MCF 10A (cell line): ENCODE results near the gene KIF17. TPM values are rescaled to one million over a fixed set of nuclear protein-coding genes. Genes with fewer than 3 reads are reported as not detected.
"Not testable (repeated sequence)": the region's sequence is repeated elsewhere in the genome, so short reads cannot be mapped to it uniquely, and the experiment has no call there.

Experiments used
- BruUV-seq: library from RNA; stranded (reverse); fragments of 400-500 nt; replicated peaks from 2 replicates; lab custom pipeline; 2021; lab: Mats Ljungman, UMichigan
- CTCF ChIA-PET: fragments of 300-600 bp; sonication (Branson Sonifier 250); formaldehyde crosslinking; extraction: SDS; loops from one replicate; lab custom pipeline; 2021; ENCODE audit warnings: antibody characterized with exemption, inconsistent platforms; lab: Yijun Ruan, JAX
- POLR2A ChIA-PET: fragments of 300-600, 350-650 bp; sonication (Branson Sonifier 250); formaldehyde crosslinking; extraction: SDS; loops from one replicate; lab custom pipeline; 2020; ENCODE audit warnings: antibody characterized with exemption, inconsistent platforms; lab: Yijun Ruan, JAX
- DNase-seq: peaks from one replicate; pipeline ENCODE4 v3.0.0-alpha.2; 2018; ENCODE audit not compliant: unreplicated experiment
- H3K27ac Mint-ChIP-seq: one replicate; pipeline ENCODE4 v1.8.0; 2022; ENCODE audit warnings: mild to moderate bottlenecking, low read depth, mixed read lengths; ENCODE audit not compliant: unreplicated experiment
- H3K27me3 Mint-ChIP-seq: one replicate; pipeline ENCODE4 v1.8.0; 2022; ENCODE audit warnings: mixed read lengths; ENCODE audit not compliant: insufficient read depth, unreplicated experiment
- H3K36me3 Mint-ChIP-seq: one replicate; pipeline ENCODE4 v1.8.0; 2022; ENCODE audit warnings: mild to moderate bottlenecking, moderate library complexity, mixed read lengths; ENCODE audit not compliant: insufficient read depth, unreplicated experiment
- H3K4me1 Mint-ChIP-seq: one replicate; pipeline ENCODE4 v1.8.0; 2022; ENCODE audit warnings: mixed read lengths; ENCODE audit not compliant: insufficient read depth, unreplicated experiment
- H3K4me3 Mint-ChIP-seq: one replicate; pipeline ENCODE4 v1.8.0; 2022; ENCODE audit warnings: mild to moderate bottlenecking, moderate library complexity, mixed read lengths; ENCODE audit not compliant: unreplicated experiment
- H3K9me3 Mint-ChIP-seq: one replicate; pipeline ENCODE4 v1.8.0; 2022; ENCODE audit warnings: mixed read lengths; ENCODE audit not compliant: unreplicated experiment
- intact Hi-C: fragments of 100-400 bp; cut with micrococcal nuclease; formaldehyde crosslinking; loops from 2 replicates; pipeline ENCODE4 v1.14.1; 2022
- total RNA-seq: library from RNA; stranded (reverse); gene quantifications from 2 replicates; pipeline ENCODE4 v1.2.3, GENCODE V29; 2022
- TF ChIP-seq, protein P1 (sequence below): fragments of 200-600 bp; IDR thresholded peaks from one replicate; pipeline ENCODE4 v1.8.0; 2022; ENCODE audit warnings: antibody characterized with exemption, mild to moderate bottlenecking; ENCODE audit not compliant: unreplicated experiment

The KIF17 gene
- total RNA-seq, 1 experiment from 2014 or later: 0.19 TPM

DNA sequence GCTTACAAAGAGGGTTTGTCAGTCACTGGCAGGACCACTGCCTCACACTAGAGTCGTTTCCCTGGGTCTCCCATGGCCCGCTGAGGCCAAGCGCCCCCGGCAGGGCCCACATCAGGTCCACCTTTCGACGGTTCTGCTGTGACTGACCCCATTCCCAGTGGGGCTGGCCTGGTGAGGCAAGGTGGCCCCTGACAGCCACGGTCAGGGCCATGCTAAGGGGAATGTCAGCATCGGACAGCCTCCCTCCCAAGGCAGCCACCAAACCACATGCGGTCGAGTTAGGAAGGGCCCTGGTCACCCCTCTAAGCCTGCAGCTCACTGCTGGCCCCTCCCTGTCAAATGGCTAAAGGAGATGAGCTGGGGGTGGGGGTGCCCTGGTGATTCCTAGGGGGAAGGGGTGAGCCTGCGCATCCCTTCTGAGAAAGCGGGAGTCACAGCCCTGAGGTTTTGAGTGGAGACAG is 2.9 kb upstream of the KIF17 start:
- ChIA-PET POLR2A (interaction anchor here (0.7 to 0.8 kb wide), 2 partner anchors 85 to 419 kb away, joined by 3 to 4 read pairs; no protein-coding TSS in a partner anchor), CTCF (interaction anchor here (0.7 kb wide), 1 partner anchor 25 kb away, joined by 3 read pairs; no protein-coding TSS in a partner anchor)
- TF ChIP-seq, protein P1, sequence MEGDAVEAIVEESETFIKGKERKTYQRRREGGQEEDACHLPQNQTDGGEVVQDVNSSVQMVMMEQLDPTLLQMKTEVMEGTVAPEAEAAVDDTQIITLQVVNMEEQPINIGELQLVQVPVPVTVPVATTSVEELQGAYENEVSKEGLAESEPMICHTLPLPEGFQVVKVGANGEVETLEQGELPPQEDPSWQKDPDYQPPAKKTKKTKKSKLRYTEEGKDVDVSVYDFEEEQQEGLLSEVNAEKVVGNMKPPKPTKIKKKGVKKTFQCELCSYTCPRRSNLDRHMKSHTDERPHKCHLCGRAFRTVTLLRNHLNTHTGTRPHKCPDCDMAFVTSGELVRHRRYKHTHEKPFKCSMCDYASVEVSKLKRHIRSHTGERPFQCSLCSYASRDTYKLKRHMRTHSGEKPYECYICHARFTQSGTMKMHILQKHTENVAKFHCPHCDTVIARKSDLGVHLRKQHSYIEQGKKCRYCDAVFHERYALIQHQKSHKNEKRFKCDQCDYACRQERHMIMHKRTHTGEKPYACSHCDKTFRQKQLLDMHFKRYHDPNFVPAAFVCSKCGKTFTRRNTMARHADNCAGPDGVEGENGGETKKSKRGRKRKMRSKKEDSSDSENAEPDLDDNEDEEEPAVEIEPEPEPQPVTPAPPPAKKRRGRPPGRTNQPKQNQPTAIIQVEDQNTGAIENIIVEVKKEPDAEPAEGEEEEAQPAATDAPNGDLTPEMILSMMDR: no peak
- no peaks in the 10 kb centered on the region for H3K4me1 Mint-ChIP-seq
- H3K27me3 Mint-ChIP-seq: peaks cover 10% of the 10 kb centered on the region
- peaks cover 5% of the 10 kb centered on the region for H3K36me3 Mint-ChIP-seq
- no peak overlapping the region for H3K4me3 Mint-ChIP-seq
- DNase-seq: no peak
- H3K9me3 Mint-ChIP-seq: no peaks in the 10 kb centered on the region
- intact Hi-C loops: no loop called here
- no peak overlapping the region for H3K27ac Mint-ChIP-seq
- no TSS peak for BruUV-seq

DNA sequence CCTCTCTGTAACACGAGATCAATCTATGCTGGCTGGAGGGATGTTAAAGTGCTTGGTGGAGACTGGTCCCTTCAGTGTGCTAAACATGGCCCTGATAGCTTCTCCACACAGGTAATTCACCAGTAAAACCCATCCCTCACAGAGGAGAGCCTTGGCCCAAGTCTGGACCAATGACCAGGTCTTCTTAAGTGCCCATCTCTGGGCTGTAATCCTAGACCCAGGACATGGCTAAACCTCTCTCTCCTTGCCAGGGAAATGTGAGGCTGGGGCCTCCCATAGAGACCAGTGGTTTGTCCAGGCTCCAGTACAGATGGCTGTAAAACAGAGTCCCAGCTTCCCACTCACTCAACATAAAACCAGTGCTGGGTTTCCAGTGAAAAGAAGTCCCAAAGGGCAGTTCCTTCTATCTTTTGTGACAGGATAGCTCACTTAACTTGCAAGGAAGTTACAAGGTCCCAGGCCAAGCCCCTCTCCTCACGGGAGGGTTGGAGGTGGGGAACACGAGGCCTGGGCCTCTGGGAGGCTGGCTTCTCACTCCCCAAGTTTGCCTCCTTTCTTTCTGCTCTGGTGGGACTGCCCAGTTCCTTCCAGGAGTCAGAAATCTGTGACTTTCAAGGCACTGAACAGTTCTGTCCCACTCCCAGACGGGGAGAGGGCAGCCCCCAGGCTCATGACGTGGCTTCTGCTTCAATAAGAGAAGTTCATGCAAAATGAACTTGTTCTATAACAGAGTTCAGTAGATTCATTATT is 2.2 kb upstream of the KIF17 start:
- POLR2A ChIA-PET: no interaction called here
- TF ChIP-seq, protein P1: no peak
- CTCF ChIA-PET: interaction anchor here (0.7 kb wide), 1 partner anchor 25 kb away, joined by 3 read pairs; no protein-coding TSS in a partner anchor
- Mint-ChIP-seq H3K27ac (no peak overlapping the region), H3K27me3 (peaks cover 10% of the 10 kb centered on the region), H3K36me3 (peaks cover 5% of the 10 kb centered on the region), H3K9me3 (no peaks in the 10 kb centered on the region), H3K4me3 (no peak overlapping the region), H3K4me1 (no peaks in the 10 kb centered on the region)
- BruUV-seq: no TSS peak
- intact Hi-C loops: no loop called here
- DNase-seq: no peak

DNA sequence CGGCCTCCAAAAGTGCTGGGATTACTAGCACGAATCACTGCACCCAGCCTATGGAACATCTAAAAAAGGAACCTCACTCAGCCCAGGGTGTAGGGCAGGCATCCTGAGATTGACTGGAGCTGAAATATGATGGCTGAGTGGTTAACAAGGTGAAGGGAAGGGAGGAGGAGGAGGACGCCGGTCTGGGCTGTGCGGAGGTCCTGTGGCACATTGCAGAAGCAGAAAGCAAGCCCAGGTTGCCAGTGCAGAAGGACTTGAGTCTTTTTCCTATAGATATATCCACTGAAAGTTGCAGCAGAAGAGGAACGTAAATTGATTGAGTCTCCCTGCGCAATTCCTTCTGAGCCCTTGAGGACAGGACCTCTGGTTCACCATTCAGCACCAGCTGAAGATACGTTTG is 1.5 kb upstream of the KIF17 start:
- Mint-ChIP-seq H3K9me3 (no peaks in the 10 kb centered on the region), H3K4me3 (no peak overlapping the region), H3K27me3 (peaks cover 10% of the 10 kb centered on the region), H3K36me3 (no peaks in the 10 kb centered on the region), H3K27ac (no peak overlapping the region), H3K4me1 (no peaks in the 10 kb centered on the region)
- POLR2A ChIA-PET: no interaction called here
- DNase-seq: no peak
- intact Hi-C loops: no loop called here
- no TSS peak for BruUV-seq
- CTCF ChIA-PET: no interaction called here
- TF ChIP-seq, protein P1: no peak

DNA sequence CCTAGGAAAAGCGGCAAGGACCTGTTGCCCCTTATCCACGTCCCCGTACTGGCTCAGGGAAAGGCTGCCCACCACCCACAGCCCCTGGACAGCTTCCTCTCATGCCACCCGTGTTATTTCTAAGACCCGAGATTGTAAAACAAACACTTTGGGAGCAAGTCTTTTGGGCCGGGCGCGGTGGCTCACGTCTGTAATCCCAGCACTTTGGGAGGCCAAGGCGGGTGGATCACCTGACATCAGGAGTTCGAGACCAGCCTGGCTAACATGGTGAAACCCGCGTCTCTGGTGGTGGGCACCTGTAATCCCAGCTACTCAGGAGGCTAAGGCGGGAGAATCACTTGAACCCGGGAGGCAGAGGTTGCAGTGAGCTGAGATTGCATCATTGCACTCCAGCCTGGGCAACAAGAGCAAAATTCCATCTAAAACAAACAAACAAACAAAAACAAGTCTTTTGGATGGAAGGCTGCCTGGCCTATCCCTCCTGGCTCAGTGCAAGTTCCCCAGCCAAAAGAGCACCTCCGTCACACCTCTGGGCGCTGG is 606 bp upstream of the KIF17 start:
- POLR2A ChIA-PET, H3K36me3 Mint-ChIP-seq, H3K9me3 Mint-ChIP-seq, DNase-seq, BruUV-seq, intact Hi-C loops, H3K4me1 Mint-ChIP-seq, H3K4me3 Mint-ChIP-seq, CTCF ChIA-PET, H3K27ac Mint-ChIP-seq: not testable (repeated sequence)
- peaks cover 10% of the 10 kb centered on the region for H3K27me3 Mint-ChIP-seq
